ENCODE results near the gene IPO13. TPM values are rescaled to one million over a fixed set of nuclear protein-coding genes. Genes with fewer than 3 reads are reported as not detected.
A peak's percentile ranks its signal among the peaks of the same experiment; 100 is the strongest.

Gene IPO13
- total RNA-seq, 4 donors from 2014 or later, result 22.7 to 64.9 (median 36.5) TPM

DNA sequence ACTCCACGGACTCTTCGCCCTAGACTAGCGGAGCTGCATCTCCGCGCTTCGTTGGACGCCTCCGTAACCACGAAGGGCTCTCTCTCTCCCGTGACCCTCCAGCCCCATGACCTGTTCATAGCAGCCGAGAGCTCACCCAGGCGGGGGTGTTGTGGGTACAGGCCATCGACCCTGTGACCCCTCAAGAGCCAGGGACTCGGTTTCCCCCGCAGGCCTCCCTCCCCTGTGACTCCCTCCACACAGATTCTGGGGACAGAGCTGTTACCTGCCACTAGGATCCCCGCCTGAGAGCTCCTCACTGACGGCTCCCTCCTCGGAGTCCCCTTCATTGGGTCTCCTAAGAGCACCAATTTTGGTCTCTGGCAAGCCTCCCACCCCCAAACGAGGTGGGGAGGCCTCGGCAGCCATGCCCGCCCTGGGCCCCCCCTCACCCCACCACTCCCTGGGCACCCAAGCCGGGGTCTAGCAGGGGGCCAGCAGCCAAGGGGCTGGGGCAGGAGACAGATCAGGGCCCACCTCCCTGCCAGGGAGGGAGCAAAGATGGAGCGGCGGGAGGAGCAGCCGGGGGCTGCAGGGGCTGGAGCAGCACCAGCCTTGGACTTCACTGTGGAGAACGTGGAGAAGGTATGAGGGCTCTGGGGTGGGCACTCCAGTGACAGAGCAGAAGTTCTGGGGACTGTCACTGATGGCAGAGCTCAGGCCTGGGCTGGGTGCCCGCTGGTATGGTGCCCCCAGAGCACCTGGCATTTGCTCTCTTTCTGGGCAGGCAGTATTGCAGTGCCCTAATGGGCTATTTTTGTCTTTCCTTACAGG is 517 bp downstream of the IPO13 start:
- in situ Hi-C loops (cut with MboI; ENCODE audit: low pct_ligation_motif_present in 1 of 4, low pct_unique_long_range_greater_than_20kb in 1 of 4, low sequenced_read_pairs in 3 of 4) (loop anchor here in 1 of 4 donors (25.0 kb wide), 1 partner anchor 410 kb away; the partner anchor contains the start of gene PTPRF), intact Hi-C loops (cut with DNase I; ENCODE audit: low total_unique reads) (no loop called here)
- TF ChIP-seq, protein P1, sequence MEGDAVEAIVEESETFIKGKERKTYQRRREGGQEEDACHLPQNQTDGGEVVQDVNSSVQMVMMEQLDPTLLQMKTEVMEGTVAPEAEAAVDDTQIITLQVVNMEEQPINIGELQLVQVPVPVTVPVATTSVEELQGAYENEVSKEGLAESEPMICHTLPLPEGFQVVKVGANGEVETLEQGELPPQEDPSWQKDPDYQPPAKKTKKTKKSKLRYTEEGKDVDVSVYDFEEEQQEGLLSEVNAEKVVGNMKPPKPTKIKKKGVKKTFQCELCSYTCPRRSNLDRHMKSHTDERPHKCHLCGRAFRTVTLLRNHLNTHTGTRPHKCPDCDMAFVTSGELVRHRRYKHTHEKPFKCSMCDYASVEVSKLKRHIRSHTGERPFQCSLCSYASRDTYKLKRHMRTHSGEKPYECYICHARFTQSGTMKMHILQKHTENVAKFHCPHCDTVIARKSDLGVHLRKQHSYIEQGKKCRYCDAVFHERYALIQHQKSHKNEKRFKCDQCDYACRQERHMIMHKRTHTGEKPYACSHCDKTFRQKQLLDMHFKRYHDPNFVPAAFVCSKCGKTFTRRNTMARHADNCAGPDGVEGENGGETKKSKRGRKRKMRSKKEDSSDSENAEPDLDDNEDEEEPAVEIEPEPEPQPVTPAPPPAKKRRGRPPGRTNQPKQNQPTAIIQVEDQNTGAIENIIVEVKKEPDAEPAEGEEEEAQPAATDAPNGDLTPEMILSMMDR (IDR thresholded peaks at IDR 0.05), result no peak
- TF ChIP-seq EP300 (IDR thresholded peaks at IDR 0.05; ENCODE audit: low read depth) (no peak), POLR2A (IDR thresholded peaks at IDR 0.05) (no peak), POLR2AphosphoS5 (IDR thresholded peaks at IDR 0.05) (no peak)
- peaks cover 14 to 40% (median 23%) of the 10 kb centered on the region in 4 donors for H3K4me1 ChIP-seq
- H3K27ac ChIP-seq, result peak overlapping the region; percentile 88 to 93 (median 90)
- no peak for DNase-seq
- no peaks in the 10 kb centered on the region for H3K9me3 ChIP-seq
- WGBS, 2 donors (ENCODE audit: low coverage in 1 of 2), result 5% methylated on average over 25 of the region's 27 CpGs; no CpG with 5 or more reads in 1 of the 2 donors
- H3K4me3 ChIP-seq, result peak overlapping the region; percentile 70 to 83 (median 74)
- H3K36me3 ChIP-seq, result no peaks in the 10 kb centered on the region
- no peaks in the 10 kb centered on the region for H3K27me3 ChIP-seq

DNA sequence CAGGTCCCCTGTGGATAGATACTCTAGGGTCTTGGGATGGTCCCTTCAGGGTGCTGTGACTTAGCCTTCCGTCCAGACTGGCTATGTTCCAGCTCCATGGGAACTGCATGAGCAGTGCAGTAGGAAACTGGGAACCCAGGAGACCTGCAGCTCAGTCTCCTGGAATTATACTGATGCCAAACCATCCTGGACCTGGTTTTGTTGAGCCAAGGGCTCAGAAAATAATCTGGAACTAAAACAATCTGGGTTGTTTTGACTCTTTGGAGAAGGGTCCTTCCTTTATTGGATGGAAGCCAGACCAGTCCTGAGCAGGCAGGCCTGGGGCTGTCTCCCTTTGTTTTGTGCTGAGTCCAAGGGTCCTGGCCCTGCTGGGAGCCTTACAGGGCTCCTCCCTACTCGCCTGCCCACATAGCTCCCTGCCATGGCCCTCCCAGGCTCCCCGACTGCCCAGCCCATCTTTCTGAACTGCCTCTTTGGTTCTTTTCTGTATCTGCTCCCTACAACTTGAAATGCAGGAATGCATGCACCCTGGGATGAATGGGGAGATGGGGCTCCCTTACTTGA is 1.2 kb downstream of the IPO13 start:
- H3K27me3 ChIP-seq, result no peaks in the 10 kb centered on the region
- TF ChIP-seq POLR2AphosphoS5 (IDR thresholded peaks at IDR 0.05) (no peak), POLR2A (IDR thresholded peaks at IDR 0.05) (no peak), EP300 (IDR thresholded peaks at IDR 0.05; ENCODE audit: low read depth) (no peak)
- TF ChIP-seq, protein P1 (IDR thresholded peaks at IDR 0.05), result no peak
- H3K36me3 ChIP-seq, result no peaks in the 10 kb centered on the region
- H3K4me3 ChIP-seq, result peak overlapping the region in 3 of 4 donors; percentile 70 to 76 (median 71)
- peaks cover 14 to 37% (median 23%) of the 10 kb centered on the region in 4 donors for H3K4me1 ChIP-seq
- no peak for DNase-seq
- in situ Hi-C loops (cut with MboI; ENCODE audit: low pct_ligation_motif_present in 1 of 4, low pct_unique_long_range_greater_than_20kb in 1 of 4, low sequenced_read_pairs in 3 of 4), result loop anchor here in 1 of 4 donors (25.0 kb wide), 1 partner anchor 411 kb away; the partner anchor contains the start of gene PTPRF
- no peaks in the 10 kb centered on the region for H3K9me3 ChIP-seq
- intact Hi-C loops (cut with DNase I; ENCODE audit: low total_unique reads), result no loop called here
- peak overlapping the region in 1 of 4 donors; percentile 91 for H3K27ac ChIP-seq
- 30 to 48% methylated on average over 2 to 3 of the region's 3 CpGs for WGBS, 2 donors (ENCODE audit: low coverage in 1 of 2)

DNA sequence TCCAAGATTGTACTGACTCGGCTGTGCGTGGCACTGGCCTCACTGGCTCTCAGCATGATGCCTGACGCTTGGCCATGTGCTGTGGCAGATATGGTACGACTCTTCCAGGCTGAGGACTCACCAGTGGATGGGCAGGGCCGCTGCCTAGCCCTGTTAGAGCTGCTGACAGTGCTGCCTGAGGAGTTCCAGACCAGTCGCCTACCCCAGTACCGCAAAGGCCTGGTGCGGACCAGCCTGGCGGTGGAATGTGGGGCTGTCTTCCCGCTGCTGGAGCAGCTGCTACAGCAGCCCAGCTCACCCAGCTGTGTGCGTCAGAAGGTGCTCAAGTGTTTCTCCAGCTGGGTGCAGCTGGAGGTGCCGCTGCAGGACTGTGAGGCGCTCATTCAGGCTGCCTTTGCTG is 2.9 kb downstream of the IPO13 start:
- DNase-seq, result no peak
- Histone ChIP-seq H3K36me3 (no peaks in the 10 kb centered on the region), H3K9me3 (no peaks in the 10 kb centered on the region), H3K27ac (no peak overlapping the region), H3K27me3 (no peaks in the 10 kb centered on the region), H3K4me1 (peaks cover 14 to 34% (median 23%) of the 10 kb centered on the region in 4 donors), H3K4me3 (no peak overlapping the region)
- intact Hi-C loops (cut with DNase I; ENCODE audit: low total_unique reads), result no loop called here
- TF ChIP-seq EP300 (IDR thresholded peaks at IDR 0.05; ENCODE audit: low read depth), result no peak
- TF ChIP-seq POLR2A (IDR thresholded peaks at IDR 0.05), result no peak
- TF ChIP-seq POLR2AphosphoS5 (IDR thresholded peaks at IDR 0.05), result peak in 2 of 3 donors; percentile 45 to 48
- 83% methylated on average over 11 of the region's 13 CpGs; no CpG with 5 or more reads in 1 of the 2 donors for WGBS, 2 donors (ENCODE audit: low coverage in 1 of 2)
- in situ Hi-C loops (cut with MboI; ENCODE audit: low pct_ligation_motif_present in 1 of 4, low pct_unique_long_range_greater_than_20kb in 1 of 4, low sequenced_read_pairs in 3 of 4), result loop anchor here in 1 of 4 donors (25.0 kb wide), 1 partner anchor 412 kb away; the partner anchor contains the start of gene PTPRF

DNA sequence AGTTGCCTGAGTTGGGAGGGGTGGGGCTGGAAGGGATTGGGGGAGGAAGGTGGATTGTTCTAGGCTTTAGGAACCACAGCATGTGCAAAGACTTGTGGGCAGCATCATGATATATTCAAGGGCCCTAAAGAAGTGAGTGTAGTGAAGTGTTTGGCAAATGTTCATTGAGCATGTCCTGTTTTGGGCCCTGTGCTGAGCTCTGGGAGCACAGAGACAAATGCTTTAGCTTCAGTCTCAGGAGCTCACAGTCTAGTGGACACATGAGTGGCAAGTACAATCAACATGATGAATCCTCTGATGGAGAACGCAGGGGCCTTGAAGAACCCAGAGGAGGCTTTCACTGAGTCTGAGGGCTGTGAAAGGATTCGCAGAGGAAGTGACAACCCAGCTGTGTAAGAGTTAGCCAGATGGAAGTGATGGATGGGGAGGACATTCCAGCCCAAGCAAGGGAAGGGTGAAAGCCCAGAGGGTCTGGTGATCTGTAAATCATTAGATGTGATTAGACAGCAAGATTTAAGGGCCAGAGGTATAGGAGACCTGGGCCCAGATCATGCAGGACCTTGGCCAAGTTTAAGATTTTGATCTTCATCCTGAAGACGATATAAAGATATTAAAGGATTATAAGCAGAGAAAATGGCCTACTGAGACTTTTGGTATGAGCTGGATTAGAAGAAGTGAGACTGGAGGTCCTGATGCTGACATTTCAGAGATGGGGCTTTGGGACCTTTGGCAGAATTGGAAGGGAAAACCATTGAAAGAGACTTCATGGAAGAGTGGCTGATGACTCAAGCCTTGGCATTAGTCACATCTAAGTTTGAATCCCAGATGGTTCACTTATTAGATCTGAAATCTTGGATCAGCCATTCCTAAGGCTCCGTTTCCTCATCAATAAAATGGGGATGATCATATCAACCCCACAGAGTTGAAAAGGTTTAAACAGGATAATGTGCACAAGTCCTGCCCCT is 4.6 kb downstream of the IPO13 start:
- Histone ChIP-seq H3K4me3 (no peak overlapping the region), H3K27me3 (no peaks in the 10 kb centered on the region), H3K27ac (no peak overlapping the region), H3K9me3 (no peaks in the 10 kb centered on the region), H3K4me1 (peaks cover 14 to 20% (median 16%) of the 10 kb centered on the region in 4 donors), H3K36me3 (no peaks in the 10 kb centered on the region)
- in situ Hi-C loops (cut with MboI; ENCODE audit: low pct_ligation_motif_present in 1 of 4, low pct_unique_long_range_greater_than_20kb in 1 of 4, low sequenced_read_pairs in 3 of 4) (no loop called here), intact Hi-C loops (cut with DNase I; ENCODE audit: low total_unique reads) (no loop called here)
- no peak for DNase-seq
- WGBS, 2 donors (ENCODE audit: low coverage in 1 of 2), result 92 to 93% methylated on average over 3 to 4 of the region's 4 CpGs
- TF ChIP-seq POLR2AphosphoS5 (IDR thresholded peaks at IDR 0.05), result no peak
- no peak for TF ChIP-seq POLR2A (IDR thresholded peaks at IDR 0.05)
- TF ChIP-seq, protein P1 (IDR thresholded peaks at IDR 0.05), result no peak
- TF ChIP-seq EP300 (IDR thresholded peaks at IDR 0.05; ENCODE audit: low read depth), result no peak

Data from transverse colon (tissue), 4 donors.